H1 (cell line): ENCODE measurements around the gene IL1RAPL1. TPM values are rescaled to one million over a fixed set of nuclear protein-coding genes. Genes with fewer than 3 reads are reported as not detected.

Experiments used
- ATF3 ChIP-seq: IDR thresholded peaks from 2 replicates; pipeline ENCODE4 v1.6.1; 2011; ENCODE audit warnings: low read depth, mild to moderate bottlenecking, low read length; ENCODE audit not compliant: insufficient read depth
- JUN ChIP-seq: IDR thresholded peaks from 2 replicates; pipeline ENCODE4 v1.6.1; 2011; ENCODE audit warnings: low read depth, mild to moderate bottlenecking, improper control_type of control experiment, low read length
- MAFK ChIP-seq: IDR thresholded peaks from 2 replicates; pipeline ENCODE4 v1.6.1; 2012; ENCODE audit warnings: low read depth, mild to moderate bottlenecking, improper control_type of control experiment, low read length
- polyA plus RNA-seq, 7 experiments: library from polyadenylated mRNA; depleted of rRNA in 3 of 7; stranded (reverse) in 5 of 7; unstranded in 2 of 7; fragments of >200 nt in 5 of 7; fragments of 200-250 nt in 2 of 7; gene quantifications; 1 replicate in 5 of 7; 2 replicates in 1 of 7; 4 replicates in 1 of 7; pipeline versions ENCODE4 v1.2.1 to v1.2.3, GENCODE V29; 2011 to 2013; ENCODE audit warnings: missing spikeins in 2 of 7, mixed read lengths in 2 of 7
- total RNA-seq: library from RNA; stranded (reverse); fragmentation: NEBNext Ultra II Directional; extraction: Animal tissue kit (Norgen Biotek cat#: 25700); gene quantifications from 2 replicates; pipeline ENCODE4 v1.2.1, GENCODE V29; 2021

Gene IL1RAPL1
- total and polyA plus RNA-seq, 2 of the 8 experiments (the other 6 are each of a cell fraction or from before 2014, with no cell fraction given): 0.11 to 0.35 TPM

- TF ChIP-seq ATF3 (no peak), MAFK (no peak), JUN (no peak)
Measured at GRCh38 chrX:29787656-29788055, 1200.4 kb downstream of the IL1RAPL1 start (continued).
